Tibial artery (tissue), 4 donors: ENCODE results near the gene NRP2.

ENCODE experiments used
- DNase-seq, 2 donors: peaks; one replicate each; pipeline ENCODE4 v3.0.0-alpha.2; 2019
- H3K27ac ChIP-seq, 2 donors: fragments of 200-600 bp; sonication (generic) in 1 of 2; 1 replicate in 1 of 2; 2 replicates in 1 of 2; pipeline ENCODE4 v1.5.1; 2018 to 2019; ENCODE audit warnings: mild to moderate bottlenecking in 1 of 2
- H3K27me3 ChIP-seq, 2 donors: fragments of 200-600 bp; sonication (generic) in 1 of 2; one replicate each; pipeline versions ENCODE4 v1.5.1 to v1.6.0; 2016 to 2019
- H3K36me3 ChIP-seq, 3 donors: fragments of 200-600 bp; sonication (generic) in 2 of 3; one replicate each; pipeline ENCODE4 v1.5.1; 2016 to 2019; ENCODE audit warnings: mild to moderate bottlenecking in 2 of 3
- H3K4me1 ChIP-seq, 4 donors: fragments of 200-600 bp; sonication (generic) in 2 of 4; 1 replicate in 3 of 4; 2 replicates in 1 of 4; pipeline ENCODE4 v1.5.1; 2016 to 2019
- H3K4me3 ChIP-seq, 2 donors: fragments of 200-600 bp; sonication (generic) in 1 of 2; 1 replicate in 1 of 2; 2 replicates in 1 of 2; pipeline ENCODE4 v1.5.1; 2018 to 2019; ENCODE audit warnings: mild to moderate bottlenecking in 2 of 2
- H3K9me3 ChIP-seq, 3 donors: fragments of 200-600 bp; sonication (generic) in 1 of 3; one replicate each; pipeline ENCODE4 v1.5.1; 2016 to 2019
- CTCF ChIP-seq, 2 experiments: fragments of 200-600 bp in 1 of 2; fragments of 450-650 bp in 1 of 2; IDR thresholded peaks; one replicate each; pipeline ENCODE4 v1.5.1; 2017 to 2019; ENCODE audit warnings: antibody characterized with exemption in 2 of 2, mild to moderate bottlenecking in 1 of 2, moderate library complexity in 1 of 2
- intact Hi-C: fragments of 100-400 bp; cut with DNase I; formaldehyde crosslinking; loops from one replicate; pipeline ENCODE4 v1.15.0; 2023; ENCODE audit warnings: low total_unique reads

The NRP2 gene

GRCh38 chr2:205816268-205816667 lies 134.0 kb downstream of the NRP2 start:
- H3K27ac ChIP-seq, result no peak overlapping the region
- no peaks in the 10 kb centered on the region for H3K4me1 ChIP-seq
- H3K27me3 ChIP-seq, result no peaks in the 10 kb centered on the region
- intact Hi-C loops, result no loop called here
- no peaks in the 10 kb centered on the region for H3K36me3 ChIP-seq
- no peak for TF ChIP-seq CTCF (IDR thresholded peaks at IDR 0.05)
- no peaks in the 10 kb centered on the region for H3K9me3 ChIP-seq
- no peak for DNase-seq
- no peak overlapping the region for H3K4me3 ChIP-seq

- TF ChIP-seq CTCF (IDR thresholded peaks at IDR 0.05), result no peak
- Histone ChIP-seq H3K27me3 (peaks cover 0 to 4% of the 10 kb centered on the region in 2 donors), H3K4me1 (no peaks in the 10 kb centered on the region), H3K9me3 (no peaks in the 10 kb centered on the region), H3K36me3 (no peaks in the 10 kb centered on the region), H3K27ac (no peak overlapping the region), H3K4me3 (no peak overlapping the region)
- DNase-seq, result no peak
- intact Hi-C loops, result no loop called here
Observed at GRCh38 chr2:205822579-205822978, 140.3 kb downstream of the NRP2 start.

- Histone ChIP-seq H3K36me3 (no peaks in the 10 kb centered on the region), H3K27me3 (no peaks in the 10 kb centered on the region), H3K4me1 (no peaks in the 10 kb centered on the region), H3K27ac (no peak overlapping the region), H3K9me3 (no peaks in the 10 kb centered on the region), H3K4me3 (no peak overlapping the region)
- no peak for DNase-seq
- no peak for TF ChIP-seq CTCF (IDR thresholded peaks at IDR 0.05)
- intact Hi-C loops, result no loop called here
Observed at GRCh38 chr2:205827809-205828365, 145.6 kb downstream of the NRP2 start.

- Histone ChIP-seq H3K4me1 (no peaks in the 10 kb centered on the region), H3K4me3 (no peak overlapping the region)
Observed at GRCh38 chr2:205833864-205834263, 151.6 kb downstream of the NRP2 start.

GRCh38 chr2:205834796-205835195 lies 152.5 kb downstream of the NRP2 start:
- H3K9me3 ChIP-seq, result peaks cover 0 to 5% (median 0%) of the 10 kb centered on the region in 3 donors
- H3K4me1 ChIP-seq, result no peaks in the 10 kb centered on the region
- no peak overlapping the region for H3K27ac ChIP-seq
- no peak for DNase-seq
- TF ChIP-seq CTCF (IDR thresholded peaks at IDR 0.05), result no peak
- H3K36me3 ChIP-seq, result no peaks in the 10 kb centered on the region
- intact Hi-C loops, result no loop called here
- no peak overlapping the region for H3K4me3 ChIP-seq
- H3K27me3 ChIP-seq, result no peaks in the 10 kb centered on the region

More at GRCh38 chr2:205833864-205834263, 151.6 kb downstream of the NRP2 start:
- intact Hi-C loops, result no loop called here
- H3K9me3 ChIP-seq, result peaks cover 0 to 5% (median 0%) of the 10 kb centered on the region in 3 donors
- DNase-seq, result no peak
- H3K27me3 ChIP-seq, result no peaks in the 10 kb centered on the region
- no peak for TF ChIP-seq CTCF (IDR thresholded peaks at IDR 0.05)
- no peaks in the 10 kb centered on the region for H3K36me3 ChIP-seq
- no peak overlapping the region for H3K27ac ChIP-seq
